ENCODE measurements around the gene PLEKHH1. TPM values are rescaled to one million over a fixed set of nuclear protein-coding genes. Genes with fewer than 3 reads are reported as not detected.

Gene PLEKHH1
- total RNA-seq, 1 donor from 2014 or later: 10.1 TPM

GRCh38 chr14:67519406-67519805 lies 13.7 kb upstream of the PLEKHH1 start:
- Histone ChIP-seq H3K9ac (no peak overlapping the region), H3K4me3 (no peak overlapping the region), H3K4me1 (peaks cover 20% of the 10 kb centered on the region), H3K9me3 (ENCODE audit: low read depth) (no peaks in the 10 kb centered on the region), H3K36me3 (no peaks in the 10 kb centered on the region), H4K20me1 (ENCODE audit: low read depth) (no peaks in the 10 kb centered on the region), H3K79me2 (ENCODE audit: low read depth) (no peaks in the 10 kb centered on the region), H3K27ac (no peak overlapping the region), H3F3A (ENCODE audit: low read depth) (peaks cover 14% of the 10 kb centered on the region), H2AFZ (replicated peaks) (no peak overlapping the region), H3K27me3 (peaks cover 69% of the 10 kb centered on the region), H3K4me2 (no peak overlapping the region)
- no peak for DNase-seq (ENCODE audit: low spot score)
- H3K4me3 Mint-ChIP-seq: no peak overlapping the region
- no peaks in the 10 kb centered on the region for H3K9me3 Mint-ChIP-seq
- no peaks in the 10 kb centered on the region for H3K36me3 Mint-ChIP-seq
- H3K4me1 Mint-ChIP-seq: peaks cover 7% of the 10 kb centered on the region
- TF ChIP-seq CTCF (IDR thresholded peaks at IDR 0.05) (no peak), EZH2 (IDR thresholded peaks at IDR 0.05) (no peak), EZH2phosphoT487 (IDR thresholded peaks at IDR 0.05) (no peak)
- no peak overlapping the region for H3K27ac Mint-ChIP-seq
- H3K27me3 Mint-ChIP-seq (ENCODE audit: insufficient read depth, low read depth): peaks cover 31% of the 10 kb centered on the region

- H3K27me3 ChIP-seq: peaks cover 63% of the 10 kb centered on the region
- H3K4me3 Mint-ChIP-seq: no peak overlapping the region
Measured at GRCh38 chr14:67520482-67520881, 12.6 kb upstream of the PLEKHH1 start.

GRCh38 chr14:67522270-67522669 lies 10.8 kb upstream of the PLEKHH1 start:
- H3F3A ChIP-seq (ENCODE audit: low read depth): no peaks in the 10 kb centered on the region
- H3K79me2 ChIP-seq (ENCODE audit: low read depth): no peaks in the 10 kb centered on the region
- TF ChIP-seq EZH2 (IDR thresholded peaks at IDR 0.05): no peak
- TF ChIP-seq EZH2phosphoT487 (IDR thresholded peaks at IDR 0.05): no peak
- TF ChIP-seq CTCF (IDR thresholded peaks at IDR 0.05): no peak
- no peak overlapping the region for H3K27ac Mint-ChIP-seq
- no peaks in the 10 kb centered on the region for H4K20me1 ChIP-seq (ENCODE audit: low read depth)
- no peaks in the 10 kb centered on the region for H3K9me3 ChIP-seq (ENCODE audit: low read depth)
- H3K4me3 Mint-ChIP-seq: no peak overlapping the region
- H3K36me3 Mint-ChIP-seq: no peaks in the 10 kb centered on the region
- peaks cover 21% of the 10 kb centered on the region for H3K4me1 ChIP-seq
- H3K4me2 ChIP-seq: peak overlapping the region; percentile 33
- no peak overlapping the region for H3K27ac ChIP-seq
- H3K27me3 Mint-ChIP-seq (ENCODE audit: insufficient read depth, low read depth): peaks cover 14% of the 10 kb centered on the region
- no peak overlapping the region for H3K4me3 ChIP-seq
- peak; percentile 58 for DNase-seq (ENCODE audit: low spot score)
- H3K27me3 ChIP-seq: peaks cover 52% of the 10 kb centered on the region
- H3K9ac ChIP-seq: no peak overlapping the region
- no peak overlapping the region for H2AFZ ChIP-seq (replicated peaks)
- H3K9me3 Mint-ChIP-seq: no peaks in the 10 kb centered on the region
- no peaks in the 10 kb centered on the region for H3K36me3 ChIP-seq
- H3K4me1 Mint-ChIP-seq: peaks cover 11% of the 10 kb centered on the region

More at GRCh38 chr14:67520482-67520881, 12.6 kb upstream of the PLEKHH1 start:
- Mint-ChIP-seq H3K9me3 (no peaks in the 10 kb centered on the region), H3K36me3 (no peaks in the 10 kb centered on the region), H3K4me1 (peaks cover 11% of the 10 kb centered on the region), H3K27me3 (ENCODE audit: insufficient read depth, low read depth) (peaks cover 25% of the 10 kb centered on the region), H3K27ac (no peak overlapping the region)
- no peak for TF ChIP-seq EZH2phosphoT487 (IDR thresholded peaks at IDR 0.05)
- Histone ChIP-seq H3K9ac (no peak overlapping the region), H3K4me2 (no peak overlapping the region), H3K4me3 (no peak overlapping the region), H3F3A (ENCODE audit: low read depth) (peaks cover 14% of the 10 kb centered on the region), H2AFZ (replicated peaks) (no peak overlapping the region), H3K9me3 (ENCODE audit: low read depth) (no peaks in the 10 kb centered on the region), H3K27ac (no peak overlapping the region), H3K79me2 (ENCODE audit: low read depth) (no peaks in the 10 kb centered on the region), H4K20me1 (ENCODE audit: low read depth) (no peaks in the 10 kb centered on the region), H3K4me1 (peaks cover 21% of the 10 kb centered on the region), H3K36me3 (no peaks in the 10 kb centered on the region)
- no peak for DNase-seq (ENCODE audit: low spot score)

GRCh38 chr14:67523764-67524633 lies 9.1 kb upstream of the PLEKHH1 start:
- no peak overlapping the region for H2AFZ ChIP-seq (replicated peaks)
- Mint-ChIP-seq H3K4me3 (no peak overlapping the region), H3K9me3 (no peaks in the 10 kb centered on the region), H3K36me3 (no peaks in the 10 kb centered on the region), H3K27ac (no peak overlapping the region), H3K4me1 (peaks cover 16% of the 10 kb centered on the region), H3K27me3 (ENCODE audit: insufficient read depth, low read depth) (peaks cover 16% of the 10 kb centered on the region)
- no peak overlapping the region for H3K9ac ChIP-seq
- no peak overlapping the region for H3K4me2 ChIP-seq
- H3K79me2 ChIP-seq (ENCODE audit: low read depth): no peaks in the 10 kb centered on the region
- no peak for DNase-seq (ENCODE audit: low spot score)
- no peaks in the 10 kb centered on the region for H3K9me3 ChIP-seq (ENCODE audit: low read depth)
- no peaks in the 10 kb centered on the region for H4K20me1 ChIP-seq (ENCODE audit: low read depth)
- peaks cover 35% of the 10 kb centered on the region for H3K27me3 ChIP-seq
- no peak overlapping the region for H3K4me3 ChIP-seq
- no peak overlapping the region for H3K27ac ChIP-seq
- no peak for TF ChIP-seq CTCF (IDR thresholded peaks at IDR 0.05)
- TF ChIP-seq EZH2phosphoT487 (IDR thresholded peaks at IDR 0.05): no peak
- TF ChIP-seq EZH2 (IDR thresholded peaks at IDR 0.05): no peak
- peaks cover 21% of the 10 kb centered on the region for H3K4me1 ChIP-seq
- H3K36me3 ChIP-seq: no peaks in the 10 kb centered on the region
- no peaks in the 10 kb centered on the region for H3F3A ChIP-seq (ENCODE audit: low read depth)
